Endothelial cell (in vitro differentiated cells): ENCODE results near the gene ALDH2. TPM values are rescaled to one million over a fixed set of nuclear protein-coding genes. Genes with fewer than 3 reads are reported as not detected.
"Not testable (repeated sequence)": the region's sequence is repeated elsewhere in the genome, so short reads cannot be mapped to it uniquely, and the experiment has no call there.

Source experiments
- DNase-seq: peaks from one replicate; pipeline ENCODE4 v3.0.0; 2021; ENCODE audit warnings: low spot score
- H3K27ac Mint-ChIP-seq: one replicate; pipeline ENCODE4 v1.8.0; 2021; ENCODE audit warnings: mixed read lengths, inconsistent platforms; ENCODE audit not compliant: unreplicated experiment
- H3K27me3 Mint-ChIP-seq: one replicate; pipeline ENCODE4 v1.8.0; 2021; ENCODE audit warnings: mild to moderate bottlenecking, moderate library complexity, mixed read lengths, inconsistent platforms; ENCODE audit not compliant: unreplicated experiment
- H3K36me3 Mint-ChIP-seq: one replicate; pipeline ENCODE4 v1.8.0; 2021; ENCODE audit warnings: mild to moderate bottlenecking, low read depth, mixed read lengths, inconsistent platforms; ENCODE audit not compliant: unreplicated experiment
- H3K4me1 Mint-ChIP-seq: one replicate; pipeline ENCODE4 v1.8.0; 2021; ENCODE audit warnings: mild to moderate bottlenecking, mixed read lengths, inconsistent platforms; ENCODE audit not compliant: unreplicated experiment
- H3K4me3 Mint-ChIP-seq: one replicate; pipeline ENCODE4 v1.8.0; 2021; ENCODE audit warnings: mild to moderate bottlenecking, mixed read lengths, inconsistent platforms; ENCODE audit not compliant: unreplicated experiment
- H3K9me3 Mint-ChIP-seq: one replicate; pipeline ENCODE4 v1.8.0; 2021; ENCODE audit warnings: mixed read lengths, inconsistent platforms; ENCODE audit not compliant: unreplicated experiment
- CTCF ChIP-seq: fragments of 200-600 bp; sonication (generic); IDR thresholded peaks from one replicate; pipeline ENCODE4 v1.5.0; 2021; ENCODE audit warnings: antibody characterized with exemption; ENCODE audit not compliant: unreplicated experiment
- total RNA-seq: library from RNA; stranded (reverse); fragmentation: NEBNext Ultra II Directional; extraction: Animal tissue kit (Norgen Biotek cat#: 25700); gene quantifications from one replicate; pipeline ENCODE4 v1.2.1, GENCODE V29; 2021; ENCODE audit not compliant: unreplicated experiment

The ALDH2 gene
- total RNA-seq, 1 donor from 2014 or later, result 98.5 TPM

GRCh38 chr12:111828338-111828979, 61.7 kb downstream of the ALDH2 start:
- no peaks in the 10 kb centered on the region for H3K9me3 Mint-ChIP-seq
- no peaks in the 10 kb centered on the region for H3K4me1 Mint-ChIP-seq
- no peaks in the 10 kb centered on the region for H3K36me3 Mint-ChIP-seq
- DNase-seq, result no peak
- no peak overlapping the region for H3K4me3 Mint-ChIP-seq
- no peak for TF ChIP-seq CTCF
- no peaks in the 10 kb centered on the region for H3K27me3 Mint-ChIP-seq
- no peak overlapping the region for H3K27ac Mint-ChIP-seq

- not testable (repeated sequence) for H3K4me1 Mint-ChIP-seq
These were observed 62.9 kb downstream of the ALDH2 start for GRCh38 chr12:111829635-111830034.

GRCh38 chr12:111834740-111835386, 68.1 kb downstream of the ALDH2 start:
- H3K36me3 Mint-ChIP-seq, result peaks cover 18% of the 10 kb centered on the region
- H3K27me3 Mint-ChIP-seq, H3K27ac Mint-ChIP-seq, H3K4me3 Mint-ChIP-seq, H3K4me1 Mint-ChIP-seq, H3K9me3 Mint-ChIP-seq, DNase-seq: not testable (repeated sequence)

More at GRCh38 chr12:111829635-111830034, 62.9 kb downstream of the ALDH2 start:
- not testable (repeated sequence) for H3K9me3 Mint-ChIP-seq, H3K4me3 Mint-ChIP-seq, H3K36me3 Mint-ChIP-seq, DNase-seq, H3K27me3 Mint-ChIP-seq, H3K27ac Mint-ChIP-seq

GRCh38 chr12:111835531-111836181, 68.9 kb downstream of the ALDH2 start:
- peaks cover 22% of the 10 kb centered on the region for H3K36me3 Mint-ChIP-seq
- DNase-seq, H3K4me3 Mint-ChIP-seq, H3K27ac Mint-ChIP-seq, H3K9me3 Mint-ChIP-seq: not testable (repeated sequence)
- peaks cover 11% of the 10 kb centered on the region for H3K4me1 Mint-ChIP-seq
- peaks cover 11% of the 10 kb centered on the region for H3K27me3 Mint-ChIP-seq

GRCh38 chr12:111838353-111838752, 71.6 kb downstream of the ALDH2 start:
- DNase-seq, result no peak
- no peak for TF ChIP-seq CTCF
- H3K4me3 Mint-ChIP-seq, result peak overlapping the region; percentile 40
- H3K27ac Mint-ChIP-seq, result no peak overlapping the region
- H3K27me3 Mint-ChIP-seq, result peaks cover 24% of the 10 kb centered on the region
- peaks cover 25% of the 10 kb centered on the region for H3K4me1 Mint-ChIP-seq
- H3K9me3 Mint-ChIP-seq, result no peaks in the 10 kb centered on the region
- H3K36me3 Mint-ChIP-seq, result peaks cover 34% of the 10 kb centered on the region

- Mint-ChIP-seq H3K9me3 (no peaks in the 10 kb centered on the region), H3K27ac (peak overlapping the region; percentile 98), H3K4me3 (peak overlapping the region; percentile 99), H3K27me3 (peaks cover 26% of the 10 kb centered on the region), H3K36me3 (peaks cover 41% of the 10 kb centered on the region), H3K4me1 (peaks cover 34% of the 10 kb centered on the region)
- no peak for TF ChIP-seq CTCF
- DNase-seq, result no peak
These were observed 74.1 kb downstream of the ALDH2 start for GRCh38 chr12:111840807-111841206.
